WTC11 (cell line): ENCODE results near the gene CCR3.

Source experiments
- NR2C2 ChIP-seq: sonication (generic); formaldehyde crosslinking; IDR thresholded peaks from 2 replicates; pipeline ENCODE4 v1.8.0; 2022; ENCODE audit warnings: mild to moderate bottlenecking, missing genetic modification reagents
- TEAD1 ChIP-seq: sonication (generic); formaldehyde crosslinking; IDR thresholded peaks from 2 replicates; pipeline ENCODE4 v1.8.0; 2022; ENCODE audit warnings: mild to moderate bottlenecking, missing genetic modification reagents
- TF ChIP-seq, protein P1 (sequence below): sonication (generic); formaldehyde crosslinking; IDR thresholded peaks from 2 replicates; pipeline ENCODE4 v1.8.1; 2022; ENCODE audit warnings: low read depth, missing genetic modification reagents, borderline replicate concordance
- TF ChIP-seq, protein P2 (sequence below): fragments of 200-600 bp; IDR thresholded peaks from 2 replicates; pipeline ENCODE4 v1.8.0; 2022; ENCODE audit warnings: antibody characterized with exemption

DNA sequence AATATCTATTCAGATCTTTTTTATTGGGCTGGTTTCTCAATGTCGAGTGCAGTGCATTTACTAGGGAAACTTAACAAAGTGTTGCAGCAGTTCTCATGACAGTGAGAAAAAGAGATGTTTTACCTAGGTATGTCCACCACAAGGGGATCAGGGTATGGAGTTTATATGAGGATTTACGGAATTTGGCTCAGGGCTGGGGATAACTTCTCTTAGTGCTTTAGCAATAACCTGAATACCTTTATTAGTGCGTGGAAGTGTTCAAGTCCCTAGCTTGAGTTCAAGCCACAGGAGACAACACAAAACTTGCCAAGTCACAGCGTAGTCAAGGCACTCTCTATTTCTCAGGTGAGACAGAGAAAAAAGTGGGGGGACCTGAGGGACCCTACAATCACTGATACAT, 3.9 kb upstream of the CCR3 start:
- TF ChIP-seq TEAD1 (CRISPR knock-in tag), result no peak
- no peak for TF ChIP-seq NR2C2
- TF ChIP-seq, protein P1, sequence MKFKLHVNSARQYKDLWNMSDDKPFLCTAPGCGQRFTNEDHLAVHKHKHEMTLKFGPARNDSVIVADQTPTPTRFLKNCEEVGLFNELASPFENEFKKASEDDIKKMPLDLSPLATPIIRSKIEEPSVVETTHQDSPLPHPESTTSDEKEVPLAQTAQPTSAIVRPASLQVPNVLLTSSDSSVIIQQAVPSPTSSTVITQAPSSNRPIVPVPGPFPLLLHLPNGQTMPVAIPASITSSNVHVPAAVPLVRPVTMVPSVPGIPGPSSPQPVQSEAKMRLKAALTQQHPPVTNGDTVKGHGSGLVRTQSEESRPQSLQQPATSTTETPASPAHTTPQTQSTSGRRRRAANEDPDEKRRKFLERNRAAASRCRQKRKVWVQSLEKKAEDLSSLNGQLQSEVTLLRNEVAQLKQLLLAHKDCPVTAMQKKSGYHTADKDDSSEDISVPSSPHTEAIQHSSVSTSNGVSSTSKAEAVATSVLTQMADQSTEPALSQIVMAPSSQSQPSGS (CRISPR knock-in tag), result no peak
- TF ChIP-seq, protein P2, sequence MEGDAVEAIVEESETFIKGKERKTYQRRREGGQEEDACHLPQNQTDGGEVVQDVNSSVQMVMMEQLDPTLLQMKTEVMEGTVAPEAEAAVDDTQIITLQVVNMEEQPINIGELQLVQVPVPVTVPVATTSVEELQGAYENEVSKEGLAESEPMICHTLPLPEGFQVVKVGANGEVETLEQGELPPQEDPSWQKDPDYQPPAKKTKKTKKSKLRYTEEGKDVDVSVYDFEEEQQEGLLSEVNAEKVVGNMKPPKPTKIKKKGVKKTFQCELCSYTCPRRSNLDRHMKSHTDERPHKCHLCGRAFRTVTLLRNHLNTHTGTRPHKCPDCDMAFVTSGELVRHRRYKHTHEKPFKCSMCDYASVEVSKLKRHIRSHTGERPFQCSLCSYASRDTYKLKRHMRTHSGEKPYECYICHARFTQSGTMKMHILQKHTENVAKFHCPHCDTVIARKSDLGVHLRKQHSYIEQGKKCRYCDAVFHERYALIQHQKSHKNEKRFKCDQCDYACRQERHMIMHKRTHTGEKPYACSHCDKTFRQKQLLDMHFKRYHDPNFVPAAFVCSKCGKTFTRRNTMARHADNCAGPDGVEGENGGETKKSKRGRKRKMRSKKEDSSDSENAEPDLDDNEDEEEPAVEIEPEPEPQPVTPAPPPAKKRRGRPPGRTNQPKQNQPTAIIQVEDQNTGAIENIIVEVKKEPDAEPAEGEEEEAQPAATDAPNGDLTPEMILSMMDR, result no peak
